SK-N-MC (cell line): ENCODE measurements around the gene PDE6H.

Source experiments
- EZH2 ChIP-seq: fragments of 200-600 bp; sonication (generic); IDR thresholded peaks from one replicate; pipeline ENCODE4 v1.6.1; 2017; ENCODE audit warnings: antibody characterized with exemption
- POLR2AphosphoS5 ChIP-seq: IDR thresholded peaks from 2 replicates; pipeline ENCODE4 v1.6.1; 2012; ENCODE audit warnings: mild to moderate bottlenecking, low read depth, low read length, borderline replicate concordance

DNA sequence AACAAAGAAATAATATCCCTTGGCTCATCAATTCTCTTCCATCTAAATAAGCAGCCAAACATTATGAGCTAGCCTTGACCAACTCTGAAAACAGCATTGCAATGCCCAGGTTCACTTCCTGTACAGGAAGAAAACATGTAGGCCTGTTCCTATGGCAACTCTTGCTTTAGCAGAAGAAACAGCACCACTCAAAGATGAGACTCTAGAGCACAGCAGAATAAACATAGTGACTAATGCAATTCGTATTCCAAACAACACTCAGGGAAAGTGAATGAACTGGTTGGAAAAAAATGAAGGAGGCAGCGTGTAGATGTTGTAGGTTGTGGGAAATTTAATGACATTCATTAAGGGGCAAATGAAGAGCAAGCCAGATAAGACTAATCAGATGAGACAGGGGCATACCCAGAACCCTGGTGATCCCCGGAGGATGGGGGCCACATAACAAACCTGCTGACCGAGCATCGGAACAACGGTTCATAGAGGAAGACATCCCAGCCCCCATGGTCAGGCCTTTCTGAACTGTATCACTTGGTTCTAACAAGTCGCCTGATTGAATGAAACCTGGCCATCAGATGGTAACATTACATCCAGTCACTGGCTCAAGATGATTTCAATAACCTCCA, 20.4 kb upstream of the PDE6H start:
- TF ChIP-seq POLR2AphosphoS5 (no peak), EZH2 (no peak)
